Measurements from ENCODE around the gene KCNK7. TPM values are rescaled to one million over a fixed set of nuclear protein-coding genes. Genes with fewer than 3 reads are reported as not detected.

Gene KCNK7
- total RNA-seq, 4 donors from 2014 or later, result 0.99 to 1.2 (median 1.2) TPM

GRCh38 chr11:65610404-65610803 lies 14.8 kb upstream of the KCNK7 start:
- no peak for DNase-seq (ENCODE audit: extremely low spot score)

GRCh38 chr11:65609665-65610064 lies 14.1 kb upstream of the KCNK7 start:
- TF ChIP-seq CTCF (IDR thresholded peaks at IDR 0.05), result no peak
- no peak for TF ChIP-seq EP300 (IDR thresholded peaks at IDR 0.05)
- no peak for TF ChIP-seq POLR2A (IDR thresholded peaks at IDR 0.05; ENCODE audit: low read depth)
- TF ChIP-seq POLR2AphosphoS5 (IDR thresholded peaks at IDR 0.05), result no peak
- H3K36me3 ChIP-seq, result peaks cover 18 to 61% (median 52%) of the 10 kb centered on the region in 4 donors
- 85% methylated on average over 4 of the region's 5 CpGs for WGBS
- no peaks in the 10 kb centered on the region for H3K9me3 ChIP-seq
- H3K4me3 ChIP-seq, result no peak overlapping the region
- H3K27me3 ChIP-seq, result no peaks in the 10 kb centered on the region
- H3K27ac ChIP-seq (replicated peaks in 1 of 4), result peak overlapping the region; percentile 87 to 97 (median 96)
- intact Hi-C loops (cut with DNase I), result no loop called here
- no peak for DNase-seq (ENCODE audit: extremely low spot score)
- H3K4me1 ChIP-seq, result peaks cover 60 to 84% (median 79%) of the 10 kb centered on the region in 4 donors

More at GRCh38 chr11:65610404-65610803, 14.8 kb upstream of the KCNK7 start:
- H3K27ac ChIP-seq (replicated peaks in 1 of 4), result peak overlapping the region; percentile 87 to 97 (median 96)
- H3K36me3 ChIP-seq, result peaks cover 11 to 54% (median 44%) of the 10 kb centered on the region in 4 donors
- H3K4me1 ChIP-seq, result peaks cover 60 to 84% (median 79%) of the 10 kb centered on the region in 4 donors
- TF ChIP-seq POLR2A (IDR thresholded peaks at IDR 0.05; ENCODE audit: low read depth) (no peak), CTCF (IDR thresholded peaks at IDR 0.05) (no peak), EP300 (IDR thresholded peaks at IDR 0.05) (no peak), POLR2AphosphoS5 (IDR thresholded peaks at IDR 0.05) (no peak)
- H3K9me3 ChIP-seq, result no peaks in the 10 kb centered on the region
- intact Hi-C loops (cut with DNase I), result no loop called here
- H3K27me3 ChIP-seq, result no peaks in the 10 kb centered on the region
- H3K4me3 ChIP-seq, result peak overlapping the region; percentile 72 to 96 (median 80)
- 63% methylated on average over 4 of the region's 6 CpGs for WGBS

- Histone ChIP-seq H3K4me1 (peaks cover 60 to 84% (median 79%) of the 10 kb centered on the region in 4 donors), H3K4me3 (no peak overlapping the region), H3K27me3 (no peaks in the 10 kb centered on the region), H3K36me3 (peaks cover 20 to 65% (median 56%) of the 10 kb centered on the region in 4 donors), H3K9me3 (no peaks in the 10 kb centered on the region), H3K27ac (replicated peaks in 1 of 4) (peak overlapping the region; percentile 87 to 97 (median 96))
- WGBS, result 46% methylated on average over 3 of the region's 3 CpGs
- no peak for DNase-seq (ENCODE audit: extremely low spot score)
- intact Hi-C loops (cut with DNase I), result no loop called here
- no peak for TF ChIP-seq EP300 (IDR thresholded peaks at IDR 0.05)
- no peak for TF ChIP-seq POLR2A (IDR thresholded peaks at IDR 0.05; ENCODE audit: low read depth)
- no peak for TF ChIP-seq CTCF (IDR thresholded peaks at IDR 0.05)
These were observed 13.6 kb upstream of the KCNK7 start for GRCh38 chr11:65609229-65609628.

GRCh38 chr11:65607614-65608426 lies 12.2 kb upstream of the KCNK7 start:
- no peak for TF ChIP-seq EP300 (IDR thresholded peaks at IDR 0.05)
- TF ChIP-seq CTCF (IDR thresholded peaks at IDR 0.05), result no peak
- no peak for TF ChIP-seq POLR2AphosphoS5 (IDR thresholded peaks at IDR 0.05)
- no peak for TF ChIP-seq POLR2A (IDR thresholded peaks at IDR 0.05; ENCODE audit: low read depth)
- Histone ChIP-seq H3K27ac (replicated peaks in 1 of 4) (peak overlapping the region; percentile 68 to 96 (median 83)), H3K36me3 (peaks cover 25 to 77% (median 69%) of the 10 kb centered on the region in 4 donors), H3K4me3 (peak overlapping the region; percentile 44 to 50 (median 46)), H3K9me3 (no peaks in the 10 kb centered on the region), H3K4me1 (peaks cover 54 to 74% (median 69%) of the 10 kb centered on the region in 4 donors), H3K27me3 (no peaks in the 10 kb centered on the region)
- intact Hi-C loops (cut with DNase I), result no loop called here
- WGBS, result 77% methylated on average over 23 of the region's 37 CpGs
- DNase-seq (ENCODE audit: extremely low spot score), result no peak
